Measurements from ENCODE around the gene CHDH.

CHDH gene

GRCh38 chr3:53830944-53831343 is 15.3 kb downstream of the CHDH start:
- Histone ChIP-seq H3K27ac (no peak overlapping the region), H3K4me3 (no peak overlapping the region)

GRCh38 chr3:53829605-53830004 is 16.6 kb downstream of the CHDH start:
- no peak overlapping the region for H3K27ac ChIP-seq
- H3K4me3 ChIP-seq: no peak overlapping the region

GRCh38 chr3:53828581-53828980 is 17.6 kb downstream of the CHDH start:
- Histone ChIP-seq H3K4me3 (no peak overlapping the region), H3K27ac (no peak overlapping the region)

GRCh38 chr3:53826048-53826447 is 20.2 kb downstream of the CHDH start:
- Histone ChIP-seq H3K4me3 (no peak overlapping the region), H3K27ac (no peak overlapping the region)

GRCh38 chr3:53824795-53825194 is 21.4 kb downstream of the CHDH start:
- no peak overlapping the region for H3K4me3 ChIP-seq
- H3K27ac ChIP-seq: no peak overlapping the region

- H3K4me3 ChIP-seq: no peak overlapping the region
- no peak overlapping the region for H3K27ac ChIP-seq
Observed at GRCh38 chr3:53823956-53824657, 22.1 kb downstream of the CHDH start.

- Histone ChIP-seq H3K4me3 (no peak overlapping the region), H3K27ac (no peak overlapping the region)
Observed at GRCh38 chr3:53823026-53823955, 22.9 kb downstream of the CHDH start.

GRCh38 chr3:53822331-53822741 is 23.9 kb downstream of the CHDH start:
- H3K27ac ChIP-seq: no peak overlapping the region

GRCh38 chr3:53821631-53822121 is 24.5 kb downstream of the CHDH start:
- H3K27ac ChIP-seq: no peak overlapping the region
- no peak overlapping the region for H3K4me3 ChIP-seq

More at GRCh38 chr3:53822331-53822741, 23.9 kb downstream of the CHDH start:
- no peak overlapping the region for H3K4me3 ChIP-seq

- Histone ChIP-seq H3K27ac (no peak overlapping the region), H3K4me3 (no peak overlapping the region)
Observed at GRCh38 chr3:53820756-53821580, 25.3 kb downstream of the CHDH start.

- H3K4me3 ChIP-seq: no peak overlapping the region
- H3K27ac ChIP-seq: no peak overlapping the region
Observed at GRCh38 chr3:53820084-53820483, 26.1 kb downstream of the CHDH start.

GRCh38 chr3:53819163-53819868 is 26.9 kb downstream of the CHDH start:
- no peak overlapping the region for H3K27ac ChIP-seq
- no peak overlapping the region for H3K4me3 ChIP-seq

GRCh38 chr3:53818221-53819162 is 27.7 kb downstream of the CHDH start:
- Histone ChIP-seq H3K27ac (no peak overlapping the region), H3K4me3 (no peak overlapping the region)

GRCh38 chr3:53817809-53818208 is 28.4 kb downstream of the CHDH start:
- H3K4me3 ChIP-seq: no peak overlapping the region
- H3K27ac ChIP-seq: no peak overlapping the region

- Histone ChIP-seq H3K4me3 (no peak overlapping the region), H3K27ac (no peak overlapping the region)
Observed at GRCh38 chr3:53817211-53817610, 29.0 kb downstream of the CHDH start.

GRCh38 chr3:53816425-53816824 is 29.8 kb downstream of the CHDH start:
- no peak overlapping the region for H3K4me3 ChIP-seq
- no peak overlapping the region for H3K27ac ChIP-seq

GRCh38 chr3:53815651-53816050 is 30.6 kb downstream of the CHDH start:
- Histone ChIP-seq H3K4me3 (no peak overlapping the region), H3K27ac (no peak overlapping the region)

- no peak overlapping the region for H3K4me3 ChIP-seq
- no peak overlapping the region for H3K27ac ChIP-seq
Observed at GRCh38 chr3:53815067-53815466, 31.2 kb downstream of the CHDH start.
